Chondrocyte (in vitro differentiated cells): ENCODE results near the gene KATNAL2. TPM values are rescaled to one million over a fixed set of nuclear protein-coding genes. Genes with fewer than 3 reads are reported as not detected.

Source experiments
- DNase-seq: peaks from one replicate; pipeline ENCODE4 v3.0.0; 2021; ENCODE audit warnings: mixed read lengths, low spot score
- H3K27ac Mint-ChIP-seq: one replicate; pipeline ENCODE4 v1.8.0; 2021; ENCODE audit warnings: mild to moderate bottlenecking, moderate library complexity, mixed read lengths; ENCODE audit not compliant: unreplicated experiment
- H3K27me3 Mint-ChIP-seq: 2 replicates; pipeline ENCODE4 v1.8.0; 2021; ENCODE audit warnings: low read depth, mixed read lengths
- H3K36me3 Mint-ChIP-seq: 2 replicates; pipeline ENCODE4 v1.8.0; 2021; ENCODE audit warnings: low read depth, mixed read lengths
- H3K4me1 Mint-ChIP-seq: 2 replicates; pipeline ENCODE4 v1.8.0; 2021; ENCODE audit warnings: low read depth, mild to moderate bottlenecking, mixed read lengths
- H3K4me3 Mint-ChIP-seq: one replicate; pipeline ENCODE4 v1.8.0; 2021; ENCODE audit warnings: mild to moderate bottlenecking, moderate library complexity, mixed read lengths; ENCODE audit not compliant: unreplicated experiment
- H3K9me3 Mint-ChIP-seq: 2 replicates; pipeline ENCODE4 v1.8.0; 2021; ENCODE audit warnings: low read depth, mixed read lengths
- CTCF ChIP-seq: fragments of 200-600 bp; sonication (generic); IDR thresholded peaks from 2 replicates; pipeline ENCODE4 v1.5.0; 2021; ENCODE audit warnings: antibody characterized with exemption, mild to moderate bottlenecking, moderate library complexity
- total RNA-seq: library from RNA; stranded (reverse); gene quantifications from 3 replicates; pipeline ENCODE4 v1.2.1, GENCODE V29; 2021

KATNAL2 gene
- total RNA-seq, 1 donor from 2014 or later: 7.4 TPM

GRCh38 chr18:47081578-47081977 is 164.2 kb downstream of the KATNAL2 start:
- Mint-ChIP-seq H3K4me1 (no peaks in the 10 kb centered on the region), H3K9me3 (no peaks in the 10 kb centered on the region), H3K27me3 (no peaks in the 10 kb centered on the region), H3K36me3 (peaks cover 11% of the 10 kb centered on the region), H3K27ac (no peak overlapping the region), H3K4me3 (no peak overlapping the region)
- TF ChIP-seq CTCF: no peak
- DNase-seq: no peak

GRCh38 chr18:47087676-47088075 is 170.3 kb downstream of the KATNAL2 start:
- no peak overlapping the region for H3K4me3 Mint-ChIP-seq
- TF ChIP-seq CTCF: no peak
- no peaks in the 10 kb centered on the region for H3K4me1 Mint-ChIP-seq
- no peaks in the 10 kb centered on the region for H3K27me3 Mint-ChIP-seq
- peaks cover 1% of the 10 kb centered on the region for H3K36me3 Mint-ChIP-seq
- H3K9me3 Mint-ChIP-seq: no peaks in the 10 kb centered on the region
- no peak overlapping the region for H3K27ac Mint-ChIP-seq
- DNase-seq: no peak

GRCh38 chr18:47095810-47096209 is 178.4 kb downstream of the KATNAL2 start:
- no peak for TF ChIP-seq CTCF
- Mint-ChIP-seq H3K4me3 (no peak overlapping the region), H3K36me3 (peaks cover 2% of the 10 kb centered on the region), H3K27ac (no peak overlapping the region), H3K9me3 (no peaks in the 10 kb centered on the region), H3K27me3 (no peaks in the 10 kb centered on the region), H3K4me1 (no peaks in the 10 kb centered on the region)
- DNase-seq: no peak

- Mint-ChIP-seq H3K9me3 (no peaks in the 10 kb centered on the region), H3K27ac (no peak overlapping the region), H3K4me3 (no peak overlapping the region), H3K27me3 (no peaks in the 10 kb centered on the region), H3K4me1 (no peaks in the 10 kb centered on the region), H3K36me3 (peaks cover 6% of the 10 kb centered on the region)
- TF ChIP-seq CTCF: peak; percentile 88
- DNase-seq: no peak
Observed at GRCh38 chr18:47100212-47100831, 182.9 kb downstream of the KATNAL2 start.

GRCh38 chr18:47108373-47108772 is 191.0 kb downstream of the KATNAL2 start:
- no peaks in the 10 kb centered on the region for H3K27me3 Mint-ChIP-seq
- no peak for DNase-seq
- H3K4me1 Mint-ChIP-seq: no peaks in the 10 kb centered on the region
- no peaks in the 10 kb centered on the region for H3K9me3 Mint-ChIP-seq
- H3K27ac Mint-ChIP-seq: no peak overlapping the region
- H3K36me3 Mint-ChIP-seq: peaks cover 28% of the 10 kb centered on the region
- TF ChIP-seq CTCF: no peak
- H3K4me3 Mint-ChIP-seq: no peak overlapping the region
